Parathyroid adenoma (tissue), 2 donors: ENCODE results near the gene CDS2.
A peak's percentile ranks its signal among the peaks of the same experiment; 100 is the strongest.

Experiments
- H2AFZ ChIP-seq: fragments of 300-600 bp; sonication (generic); one replicate; pipeline ENCODE4 v1.7.0; 2017; ENCODE audit warnings: antibody characterized with exemption, mild to moderate bottlenecking
- H3K27ac ChIP-seq: fragments of 300-600 bp; sonication (generic); one replicate; pipeline ENCODE4 v1.7.0; 2017
- H3K27me3 ChIP-seq: fragments of 300-600 bp; sonication (generic); one replicate; pipeline ENCODE4 v1.7.0; 2017; ENCODE audit warnings: low read length; ENCODE audit not compliant: control insufficient read depth, insufficient read depth
- H3K36me3 ChIP-seq: fragments of 300-600 bp; sonication (generic); one replicate; pipeline ENCODE4 v1.7.0; 2017; ENCODE audit warnings: low read length; ENCODE audit not compliant: control insufficient read depth, insufficient read depth
- H3K4me1 ChIP-seq: fragments of 300-600 bp; sonication (generic); one replicate; pipeline ENCODE4 v1.7.0; 2017; ENCODE audit warnings: control low read depth
- H3K4me2 ChIP-seq: fragments of 300-600 bp; sonication (generic); one replicate; pipeline ENCODE4 v1.7.0; 2017; ENCODE audit warnings: low read length
- H3K4me3 ChIP-seq: fragments of 300-600 bp; sonication (generic); one replicate; pipeline ENCODE4 v1.7.0; 2017; ENCODE audit warnings: low read depth, low read length
- H3K79me2 ChIP-seq: fragments of 300-600 bp; sonication (generic); one replicate; pipeline ENCODE4 v1.7.0; 2017; ENCODE audit warnings: control low read depth
- H3K9ac ChIP-seq: fragments of 300-600 bp; sonication (generic); one replicate; pipeline ENCODE4 v1.7.0; 2017; ENCODE audit warnings: mild to moderate bottlenecking
- H3K9me3 ChIP-seq: fragments of 300-600 bp; sonication (generic); one replicate; pipeline ENCODE4 v1.7.0; 2017; ENCODE audit warnings: low read length; ENCODE audit not compliant: control insufficient read depth
- CTCF ChIP-seq: fragments of 300-600 bp; sonication (generic); IDR thresholded peaks from one replicate; pipeline ENCODE4 v1.7.0; 2017; ENCODE audit warnings: antibody characterized with exemption, mild to moderate bottlenecking
- donor health status: primary hyperparathyroidism.

Gene CDS2

GRCh38 chr20:5085380-5085779 lies 41.4 kb upstream of the CDS2 start:
- Histone ChIP-seq H3K4me1 (no peaks in the 10 kb centered on the region), H3K9ac (no peak overlapping the region), H3K4me2 (no peak overlapping the region), H3K4me3 (no peak overlapping the region), H3K27ac (no peak overlapping the region), H2AFZ (no peak overlapping the region), H3K79me2 (no peaks in the 10 kb centered on the region), H3K9me3 (no peaks in the 10 kb centered on the region), H3K27me3 (no peaks in the 10 kb centered on the region), H3K36me3 (no peaks in the 10 kb centered on the region)
- no peak for TF ChIP-seq CTCF

- no peak overlapping the region for H3K4me2 ChIP-seq
- H3K9ac ChIP-seq = no peak overlapping the region
- no peaks in the 10 kb centered on the region for H3K4me1 ChIP-seq
- no peak overlapping the region for H3K27ac ChIP-seq
- no peaks in the 10 kb centered on the region for H3K27me3 ChIP-seq
- TF ChIP-seq CTCF = no peak
- no peak overlapping the region for H2AFZ ChIP-seq
- no peaks in the 10 kb centered on the region for H3K36me3 ChIP-seq
- no peak overlapping the region for H3K4me3 ChIP-seq
- no peaks in the 10 kb centered on the region for H3K79me2 ChIP-seq
- H3K9me3 ChIP-seq = no peaks in the 10 kb centered on the region
Observed at GRCh38 chr20:5088688-5089087, 38.1 kb upstream of the CDS2 start.

- H3K4me2 ChIP-seq = no peak overlapping the region
Observed at GRCh38 chr20:5090191-5090590, 36.6 kb upstream of the CDS2 start.

DNA sequence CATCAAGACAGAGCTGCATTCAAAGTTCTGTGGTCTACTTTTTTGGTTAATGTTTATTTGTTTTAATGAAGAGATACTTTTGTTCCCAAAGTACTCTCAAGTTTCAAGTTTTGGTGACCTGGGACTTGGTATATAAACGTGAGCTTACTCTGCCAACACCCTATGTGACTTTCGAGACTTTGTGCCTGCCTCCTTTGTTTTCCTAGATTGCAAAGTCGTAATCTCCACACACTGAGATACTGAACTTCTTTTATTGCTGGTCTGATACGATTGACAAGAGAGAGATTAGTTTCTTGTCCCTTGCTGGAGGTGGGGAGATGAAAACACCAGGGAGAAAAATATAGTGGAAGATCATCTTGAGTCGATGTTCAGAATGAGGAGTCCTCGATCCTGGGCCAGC lies 34.9 kb upstream of the CDS2 start:
- no peaks in the 10 kb centered on the region for H3K36me3 ChIP-seq
- H3K27ac ChIP-seq = no peak overlapping the region
- no peak overlapping the region for H3K9ac ChIP-seq
- H3K4me1 ChIP-seq = no peaks in the 10 kb centered on the region
- no peaks in the 10 kb centered on the region for H3K27me3 ChIP-seq
- H3K79me2 ChIP-seq = no peaks in the 10 kb centered on the region
- H3K4me2 ChIP-seq = no peak overlapping the region
- no peak for TF ChIP-seq CTCF
- H3K4me3 ChIP-seq = no peak overlapping the region
- no peaks in the 10 kb centered on the region for H3K9me3 ChIP-seq
- H2AFZ ChIP-seq = no peak overlapping the region

More at GRCh38 chr20:5090191-5090590, 36.6 kb upstream of the CDS2 start:
- no peaks in the 10 kb centered on the region for H3K9me3 ChIP-seq
- H3K27me3 ChIP-seq = no peaks in the 10 kb centered on the region
- no peak overlapping the region for H3K4me3 ChIP-seq
- no peak overlapping the region for H2AFZ ChIP-seq
- H3K4me1 ChIP-seq = no peaks in the 10 kb centered on the region
- no peak for TF ChIP-seq CTCF
- no peaks in the 10 kb centered on the region for H3K36me3 ChIP-seq
- H3K9ac ChIP-seq = no peak overlapping the region
- peak overlapping the region; percentile 16 for H3K27ac ChIP-seq
- H3K79me2 ChIP-seq = no peaks in the 10 kb centered on the region

DNA sequence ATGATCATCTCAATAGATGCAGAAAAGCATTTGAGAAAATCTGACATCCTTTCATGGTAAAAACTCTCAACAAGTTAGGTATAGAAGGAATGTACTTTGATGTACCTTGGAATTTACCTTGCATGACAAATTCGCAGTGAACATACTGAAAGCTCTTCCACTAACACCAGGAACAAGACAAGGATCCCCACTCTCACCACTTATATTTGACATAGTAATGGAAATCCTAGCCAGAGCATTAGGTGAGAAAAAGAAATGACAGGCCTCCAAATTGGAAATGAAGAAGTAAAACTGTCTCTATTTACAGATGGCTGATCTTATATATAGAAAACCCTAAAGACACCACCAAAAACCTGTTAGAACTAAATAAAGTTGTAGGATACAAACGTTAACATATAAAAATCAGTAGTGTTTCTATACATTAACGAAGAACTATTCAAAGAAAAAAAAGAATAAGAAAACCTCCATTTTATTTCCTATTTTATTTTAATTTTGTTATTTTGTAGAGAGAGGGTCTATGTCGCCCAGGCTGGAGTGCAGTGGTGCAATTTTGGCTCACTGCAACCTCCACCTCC lies 34.0 kb upstream of the CDS2 start:
- H3K9me3 ChIP-seq = no peaks in the 10 kb centered on the region
- H3K4me1 ChIP-seq = no peaks in the 10 kb centered on the region
- H2AFZ ChIP-seq = no peak overlapping the region
- TF ChIP-seq CTCF = no peak
- H3K27me3 ChIP-seq = no peaks in the 10 kb centered on the region
- no peak overlapping the region for H3K4me2 ChIP-seq
- no peak overlapping the region for H3K9ac ChIP-seq
- no peak overlapping the region for H3K4me3 ChIP-seq
- H3K79me2 ChIP-seq = no peaks in the 10 kb centered on the region
- no peak overlapping the region for H3K27ac ChIP-seq
- no peaks in the 10 kb centered on the region for H3K36me3 ChIP-seq
